Vagina (tissue), 2 donors: Measurements from ENCODE around the gene ADGRL3.

ENCODE experiments used
- CTCF ChIP-seq, 3 experiments: fragments of 450-650 bp in 2 of 3; fragments of 200-600 bp in 1 of 3; sonication (generic) in 1 of 3; IDR thresholded peaks; one replicate each; pipeline ENCODE4 v1.5.1; 2017 to 2019; ENCODE audit warnings: antibody characterized with exemption in 3 of 3, mild to moderate bottlenecking in 2 of 3, moderate library complexity in 2 of 3
- POLR2A ChIP-seq, 2 donors: fragments of 450-650 bp; IDR thresholded peaks; one replicate each; pipeline ENCODE4 v1.6.1; 2017; ENCODE audit warnings: antibody characterized with exemption in 2 of 2, mild to moderate bottlenecking in 2 of 2, moderate library complexity in 2 of 2
- POLR2AphosphoS5 ChIP-seq, 2 donors: sonication (generic); formaldehyde crosslinking; IDR thresholded peaks; one replicate each; pipeline ENCODE4 v1.9.0; 2017; ENCODE audit warnings: antibody characterized with exemption in 2 of 2, mild to moderate bottlenecking in 2 of 2, low read depth in 1 of 2; ENCODE audit not compliant: insufficient read depth in 1 of 2

- no peak for TF ChIP-seq CTCF (IDR thresholded peaks at IDR 0.05)
- TF ChIP-seq POLR2AphosphoS5 (IDR thresholded peaks at IDR 0.05; ENCODE audit: insufficient read depth in 1 of 2, low read depth in 1 of 2), result no peak
- TF ChIP-seq POLR2A (IDR thresholded peaks at IDR 0.05), result no peak
Measured at GRCh38 chr4:61950625-61951024, 750.5 kb downstream of the ADGRL3 start.
